ENCODE results near the gene GREB1L. TPM values are rescaled to one million over a fixed set of nuclear protein-coding genes. Genes with fewer than 3 reads are reported as not detected.

GREB1L gene
- total RNA-seq, 2 donors from 2014 or later: 0.52 to 3.0 TPM

- Histone ChIP-seq H3K4me3 (no peak overlapping the region), H3K27me3 (no peaks in the 10 kb centered on the region), H3K9me3 (no peaks in the 10 kb centered on the region), H3K27ac (no peak overlapping the region), H3K36me3 (replicated peaks in 1 of 2; ENCODE audit: insufficient read depth in 1 of 2, low read depth in 2 of 2) (no peaks in the 10 kb centered on the region), H3K4me1 (no peaks in the 10 kb centered on the region)
- TF ChIP-seq POLR2A (IDR thresholded peaks at IDR 0.05): no peak
- TF ChIP-seq CTCF (IDR thresholded peaks at IDR 0.05): no peak
- WGBS, 2 donors: 86 to 87% methylated on average over 2 of the region's 2 CpGs
- DNase-seq (no peak), ATAC-seq (no peak)
- intact Hi-C loops (cut with DNase I): no loop called here
These were observed 232.6 kb downstream of the GREB1L start for GRCh38 chr18:21474621-21475020.

GRCh38 chr18:21479721-21480120, 237.7 kb downstream of the GREB1L start:
- H3K9me3 ChIP-seq: no peaks in the 10 kb centered on the region
- H3K27ac ChIP-seq: no peak overlapping the region
- no peak for TF ChIP-seq CTCF (IDR thresholded peaks at IDR 0.05)
- intact Hi-C loops (cut with DNase I): no loop called here
- ATAC-seq (no peak), DNase-seq (no peak)
- H3K4me1 ChIP-seq: no peaks in the 10 kb centered on the region
- no peaks in the 10 kb centered on the region for H3K36me3 ChIP-seq (replicated peaks in 1 of 2; ENCODE audit: insufficient read depth in 1 of 2, low read depth in 2 of 2)
- H3K4me3 ChIP-seq: no peak overlapping the region
- WGBS, 2 donors: 87% methylated on average over 5 of the region's 5 CpGs
- no peaks in the 10 kb centered on the region for H3K27me3 ChIP-seq

- no peaks in the 10 kb centered on the region for H3K9me3 ChIP-seq
- intact Hi-C loops (cut with DNase I): no loop called here
- DNase-seq: no peak
- no peak overlapping the region for H3K27ac ChIP-seq
- TF ChIP-seq POLR2A (IDR thresholded peaks at IDR 0.05) (no peak), CTCF (IDR thresholded peaks at IDR 0.05) (no peak)
- H3K27me3 ChIP-seq: no peaks in the 10 kb centered on the region
- no peaks in the 10 kb centered on the region for H3K4me1 ChIP-seq
- H3K4me3 ChIP-seq: no peak overlapping the region
- no peak for ATAC-seq
- H3K36me3 ChIP-seq (replicated peaks in 1 of 2; ENCODE audit: insufficient read depth in 1 of 2, low read depth in 2 of 2): no peaks in the 10 kb centered on the region
- WGBS, 2 donors: 54 to 68% methylated on average over 2 of the region's 2 CpGs
These were observed 239.7 kb downstream of the GREB1L start for GRCh38 chr18:21481739-21482138.

GRCh38 chr18:21483051-21483450, 241.0 kb downstream of the GREB1L start:
- no peak overlapping the region for H3K27ac ChIP-seq
- H3K9me3 ChIP-seq: no peaks in the 10 kb centered on the region
- TF ChIP-seq CTCF (IDR thresholded peaks at IDR 0.05) (no peak), POLR2A (IDR thresholded peaks at IDR 0.05) (no peak)
- H3K4me3 ChIP-seq: no peak overlapping the region
- H3K36me3 ChIP-seq (replicated peaks in 1 of 2; ENCODE audit: insufficient read depth in 1 of 2, low read depth in 2 of 2): no peaks in the 10 kb centered on the region
- WGBS, 2 donors: 58 to 68% methylated on average over 5 of the region's 5 CpGs
- no peaks in the 10 kb centered on the region for H3K27me3 ChIP-seq
- no peak for DNase-seq
- intact Hi-C loops (cut with DNase I): no loop called here
- no peak for ATAC-seq
- H3K4me1 ChIP-seq: no peaks in the 10 kb centered on the region

- Histone ChIP-seq H3K27ac (no peak overlapping the region), H3K9me3 (no peaks in the 10 kb centered on the region), H3K4me3 (no peak overlapping the region), H3K36me3 (replicated peaks in 1 of 2; ENCODE audit: insufficient read depth in 1 of 2, low read depth in 2 of 2) (no peaks in the 10 kb centered on the region), H3K4me1 (no peaks in the 10 kb centered on the region), H3K27me3 (no peaks in the 10 kb centered on the region)
- no peak for TF ChIP-seq POLR2A (IDR thresholded peaks at IDR 0.05)
- TF ChIP-seq CTCF (IDR thresholded peaks at IDR 0.05): no peak
- intact Hi-C loops (cut with DNase I): no loop called here
- ATAC-seq (no peak), DNase-seq (no peak)
- WGBS, 2 donors: 64 to 65% methylated on average over 7 of the region's 7 CpGs
These were observed 243.0 kb downstream of the GREB1L start for GRCh38 chr18:21484851-21485636.
